AG09309 (cell line): Measurements from ENCODE around the gene S100A4.

Experiments used
- DNase-seq: peaks from one replicate; pipeline ENCODE4 v3.0.0-alpha.2; 2010; ENCODE audit warnings: low read depth
- H3K4me3 ChIP-seq: 2 replicates; pipeline ENCODE4 v1.5.1; 2011; ENCODE audit warnings: mild to moderate bottlenecking, low read depth, low read length, moderate library complexity; ENCODE audit not compliant: control insufficient read depth
- TF ChIP-seq, protein P1 (sequence below): IDR thresholded peaks from 2 replicates; pipeline ENCODE4 v1.5.1; 2011; ENCODE audit warnings: mild to moderate bottlenecking, low read depth, low read length, inconsistent platforms; ENCODE audit not compliant: insufficient read depth, control insufficient read depth; ENCODE audit errors: missing control alignments

S100A4 gene

DNA sequence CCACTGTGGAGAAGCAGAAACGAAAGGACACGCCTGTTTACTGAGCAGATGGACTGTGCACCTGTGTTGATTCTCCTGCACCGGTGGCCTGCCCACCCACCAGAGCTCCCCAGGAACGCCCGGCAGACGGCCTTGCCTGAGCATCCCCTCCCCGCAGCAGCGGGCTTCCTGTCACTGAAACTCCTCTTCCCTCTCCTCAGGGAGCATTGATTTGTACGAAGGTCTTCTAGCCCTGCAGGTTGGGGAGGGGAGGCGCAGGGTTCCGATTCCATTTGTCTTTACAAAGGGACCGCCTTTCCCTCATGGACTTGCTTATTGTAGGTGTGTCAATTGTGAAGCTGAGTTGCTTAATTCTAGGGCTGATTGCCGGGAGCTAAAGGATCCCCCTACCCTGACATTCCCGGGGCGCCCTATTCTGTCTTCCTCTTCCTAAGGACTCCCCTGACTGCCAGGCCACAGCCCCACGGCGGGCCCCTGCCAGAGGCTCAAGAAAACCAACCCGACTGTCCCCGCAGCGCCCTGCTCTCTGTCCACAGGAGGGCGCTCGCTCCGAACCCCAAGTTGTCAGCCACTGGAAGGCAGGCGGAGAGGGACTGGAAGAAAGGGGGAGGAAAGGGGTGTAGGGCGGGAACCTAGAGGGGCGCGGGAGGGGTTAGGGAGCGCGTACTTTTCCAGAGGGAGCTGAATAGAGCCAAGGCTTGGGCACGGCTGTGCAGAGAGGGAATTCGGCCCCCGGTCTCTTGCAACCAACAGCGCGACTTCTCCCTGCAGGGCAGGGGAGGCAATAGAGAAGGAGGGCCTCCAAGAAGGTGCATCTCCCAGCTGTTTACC, 12.6 kb downstream of the S100A4 start:
- peak; percentile 64 for DNase-seq
- TF ChIP-seq, protein P1, sequence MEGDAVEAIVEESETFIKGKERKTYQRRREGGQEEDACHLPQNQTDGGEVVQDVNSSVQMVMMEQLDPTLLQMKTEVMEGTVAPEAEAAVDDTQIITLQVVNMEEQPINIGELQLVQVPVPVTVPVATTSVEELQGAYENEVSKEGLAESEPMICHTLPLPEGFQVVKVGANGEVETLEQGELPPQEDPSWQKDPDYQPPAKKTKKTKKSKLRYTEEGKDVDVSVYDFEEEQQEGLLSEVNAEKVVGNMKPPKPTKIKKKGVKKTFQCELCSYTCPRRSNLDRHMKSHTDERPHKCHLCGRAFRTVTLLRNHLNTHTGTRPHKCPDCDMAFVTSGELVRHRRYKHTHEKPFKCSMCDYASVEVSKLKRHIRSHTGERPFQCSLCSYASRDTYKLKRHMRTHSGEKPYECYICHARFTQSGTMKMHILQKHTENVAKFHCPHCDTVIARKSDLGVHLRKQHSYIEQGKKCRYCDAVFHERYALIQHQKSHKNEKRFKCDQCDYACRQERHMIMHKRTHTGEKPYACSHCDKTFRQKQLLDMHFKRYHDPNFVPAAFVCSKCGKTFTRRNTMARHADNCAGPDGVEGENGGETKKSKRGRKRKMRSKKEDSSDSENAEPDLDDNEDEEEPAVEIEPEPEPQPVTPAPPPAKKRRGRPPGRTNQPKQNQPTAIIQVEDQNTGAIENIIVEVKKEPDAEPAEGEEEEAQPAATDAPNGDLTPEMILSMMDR, result peak; percentile 95
- H3K4me3 ChIP-seq, result peak overlapping the region; percentile 71

DNA sequence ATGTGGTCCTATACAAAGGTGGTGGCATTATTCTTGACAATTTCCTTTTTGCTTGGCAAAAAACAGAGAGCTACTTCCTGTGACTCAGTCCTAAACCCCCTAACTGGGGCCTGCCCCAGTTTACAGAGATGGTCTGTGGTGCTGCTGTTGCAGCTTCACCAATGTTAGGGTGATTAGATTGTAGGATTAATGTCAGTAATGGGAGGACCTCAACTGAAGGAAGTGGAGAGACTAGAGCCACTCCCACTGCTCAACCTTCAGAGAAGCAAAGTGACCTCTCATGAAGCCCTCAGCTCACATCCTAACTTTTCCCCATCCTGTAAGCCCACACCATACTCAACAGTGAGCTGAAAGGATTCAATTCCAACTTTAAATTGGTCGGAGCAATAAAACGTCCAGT, 13.4 kb downstream of the S100A4 start:
- no peak for DNase-seq
- TF ChIP-seq, protein P1, result no peak
- no peak overlapping the region for H3K4me3 ChIP-seq

DNA sequence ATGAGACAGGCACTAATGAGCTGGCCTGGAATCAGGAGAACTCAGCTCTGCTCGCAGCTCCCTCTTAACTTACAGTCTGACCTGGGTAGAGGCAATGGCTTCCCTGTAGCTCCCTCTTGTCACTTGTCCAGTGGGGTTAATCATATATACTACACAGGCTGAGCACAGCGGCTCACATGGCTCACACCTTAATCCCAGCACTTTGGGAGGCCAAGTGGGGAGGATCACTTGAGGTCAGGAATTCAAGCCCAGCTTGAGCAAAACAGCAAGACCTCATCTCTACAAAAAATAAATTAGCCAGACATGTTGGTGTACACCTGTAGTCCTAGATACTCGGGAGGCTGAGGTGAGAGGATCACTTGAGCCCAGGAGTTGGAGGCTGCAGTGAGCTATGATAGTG, 14.0 kb downstream of the S100A4 start:
- H3K4me3 ChIP-seq, result no peak overlapping the region
- DNase-seq, result no peak
- TF ChIP-seq, protein P1, result no peak

DNA sequence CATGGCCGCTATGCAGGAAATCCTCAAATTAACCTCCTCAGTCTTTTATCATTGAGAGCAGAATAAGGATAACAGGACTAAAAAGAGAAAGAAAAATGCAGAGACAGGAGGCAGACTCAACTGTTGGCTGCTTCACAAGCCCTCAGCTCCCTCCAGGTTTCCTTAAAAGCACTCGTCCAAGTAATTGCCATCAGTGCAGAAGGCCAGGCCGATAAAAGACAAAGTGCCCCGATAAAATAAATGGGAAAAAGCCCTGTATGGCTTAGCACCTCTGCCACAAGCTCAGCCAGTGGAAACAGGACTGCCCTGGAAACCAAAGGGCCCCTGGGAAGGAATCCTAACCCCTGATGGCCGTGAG, 17.9 kb downstream of the S100A4 start:
- no peak overlapping the region for H3K4me3 ChIP-seq
- TF ChIP-seq, protein P1, result no peak
- no peak for DNase-seq

DNA sequence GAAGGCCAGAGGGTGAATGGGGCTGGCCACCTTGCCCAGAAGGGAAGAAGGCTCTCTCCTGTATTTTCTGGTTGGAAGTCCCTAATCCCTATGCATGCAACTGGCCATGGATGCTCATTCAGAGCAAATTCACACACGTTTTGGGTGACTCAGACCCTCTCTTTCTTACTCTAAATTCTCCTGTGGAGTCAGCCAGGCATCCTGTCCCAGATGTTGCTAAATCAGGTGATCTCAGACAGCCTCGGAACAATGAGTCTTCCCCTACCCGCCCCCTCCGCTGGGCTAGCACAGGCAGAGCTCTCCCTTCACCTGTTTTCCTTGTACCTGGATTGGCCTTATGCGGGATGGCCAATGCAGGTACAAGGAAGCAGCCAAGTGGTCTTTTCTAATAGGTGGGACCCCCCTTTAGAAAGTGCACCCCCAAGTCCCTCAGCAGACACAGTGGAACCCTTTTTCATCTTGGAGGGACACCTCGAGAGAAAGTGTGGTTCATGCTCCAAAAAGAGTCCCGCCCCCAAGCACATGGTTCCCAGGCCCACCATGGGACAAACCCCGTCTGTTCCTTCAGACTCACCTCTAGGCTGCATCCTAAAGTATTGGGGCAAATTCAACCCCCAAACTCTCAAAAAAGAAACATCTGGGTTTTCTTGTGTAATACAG, 18.5 kb downstream of the S100A4 start:
- TF ChIP-seq, protein P1, result no peak
- H3K4me3 ChIP-seq, result no peak overlapping the region
- no peak for DNase-seq

DNA sequence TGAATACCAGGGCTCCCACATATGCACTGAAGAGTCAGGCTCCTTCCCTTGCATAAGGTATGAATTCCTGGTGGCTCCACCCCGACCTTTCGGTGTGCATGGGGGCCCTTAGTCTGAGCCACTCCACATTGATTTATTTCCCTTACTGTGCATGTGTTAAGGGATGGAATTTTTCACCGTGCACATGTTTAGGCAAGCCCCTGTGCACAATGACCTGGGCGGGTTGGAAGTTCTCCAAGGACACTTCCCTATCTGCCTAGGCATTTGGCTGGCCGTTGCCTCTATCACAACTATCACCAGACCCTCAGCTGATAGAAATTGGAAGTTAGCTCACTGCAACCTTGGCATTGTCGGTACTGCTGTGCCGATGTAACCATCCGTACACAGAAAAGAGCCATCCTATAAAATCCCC, 19.5 kb downstream of the S100A4 start:
- H3K4me3 ChIP-seq, result no peak overlapping the region
- TF ChIP-seq, protein P1, result no peak
- DNase-seq, result no peak
